GM18520 (cell line): ENCODE results near the gene TIMP2.
"Not testable (repeated sequence)": the region's sequence is repeated elsewhere in the genome, so short reads cannot be mapped to it uniquely, and the experiment has no call there.

Source experiments
- ATAC-seq: cut with Tn5 transposase; IDR thresholded peaks from one replicate; pipeline ENCODE4 v1.9.1; 2021; ENCODE audit not compliant: unreplicated experiment

TIMP2 gene

GRCh38 chr17:78891406-78892061, 33.7 kb downstream of the TIMP2 start:
- ATAC-seq, result no peak

DNA sequence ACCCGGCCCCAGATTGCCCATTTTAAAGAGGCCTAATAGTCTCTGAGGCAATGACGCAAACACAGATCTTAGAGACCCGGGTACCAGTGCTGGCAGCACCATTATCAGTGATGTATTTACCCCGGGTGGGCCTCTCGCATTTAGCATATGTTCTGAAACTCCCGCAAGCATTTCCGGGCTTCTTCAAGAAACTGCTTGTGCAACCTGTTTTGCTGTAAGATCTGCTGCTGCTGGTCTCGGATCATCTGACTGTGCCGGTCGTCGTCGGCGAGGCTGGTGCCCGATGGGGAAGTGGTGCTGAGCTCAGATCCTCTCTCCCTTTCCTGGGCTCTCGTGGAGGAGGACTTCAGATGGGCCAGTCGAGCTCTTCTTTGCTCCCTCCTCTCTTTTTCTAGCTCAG, 34.7 kb downstream of the TIMP2 start:
- ATAC-seq, result no peak

GRCh38 chr17:78890096-78890495, 35.1 kb downstream of the TIMP2 start:
- not testable (repeated sequence) for ATAC-seq

DNA sequence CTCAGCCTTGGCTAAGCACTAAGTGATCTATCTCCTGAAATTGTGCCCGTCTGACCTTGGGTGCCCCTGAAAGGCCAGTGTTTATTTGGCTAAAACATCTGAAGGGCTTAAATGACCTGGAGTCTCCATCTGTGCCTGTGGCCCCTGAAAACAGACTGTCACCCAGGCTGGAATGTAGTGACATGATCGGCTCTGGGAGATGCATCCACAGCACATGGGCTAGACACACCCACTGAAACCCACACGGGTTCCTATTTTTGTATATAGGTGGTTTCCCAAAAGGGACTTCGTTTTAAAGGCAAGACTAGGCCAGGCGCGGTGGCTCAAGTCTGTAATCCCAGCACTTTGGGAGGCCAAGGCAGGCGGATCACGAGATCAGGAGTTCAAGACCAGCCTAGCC, 35.7 kb downstream of the TIMP2 start:
- no peak for ATAC-seq

DNA sequence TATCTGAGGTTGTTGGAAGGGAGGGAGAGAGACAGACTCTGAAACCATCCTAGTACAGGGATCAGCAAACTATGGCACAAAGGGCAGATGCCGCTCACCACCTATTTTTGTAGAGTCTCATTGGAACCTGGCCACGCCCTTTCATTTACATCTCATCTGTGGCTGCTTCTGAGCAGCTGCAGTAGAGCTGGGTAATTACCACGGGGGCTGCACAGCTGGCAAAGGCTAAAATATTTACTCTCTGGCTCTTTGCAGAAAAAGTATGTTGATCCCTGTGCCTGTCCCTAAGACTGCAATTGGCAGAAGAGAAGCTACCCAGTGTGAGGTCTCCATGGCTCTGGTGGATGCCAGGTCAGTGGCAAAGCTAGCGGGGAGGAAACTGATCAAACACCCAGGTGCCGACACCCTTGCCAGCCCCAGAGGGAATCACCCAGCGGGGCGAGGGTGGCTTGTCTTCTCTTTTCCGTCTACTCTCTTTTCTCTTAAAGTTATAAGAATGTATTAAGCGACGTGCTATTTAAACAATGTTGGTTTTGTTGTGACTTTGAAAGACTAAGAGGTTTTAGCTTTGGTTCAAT, 36.2 kb downstream of the TIMP2 start:
- ATAC-seq, result no peak

GRCh38 chr17:78886954-78887353, 38.2 kb downstream of the TIMP2 start:
- no peak for ATAC-seq

DNA sequence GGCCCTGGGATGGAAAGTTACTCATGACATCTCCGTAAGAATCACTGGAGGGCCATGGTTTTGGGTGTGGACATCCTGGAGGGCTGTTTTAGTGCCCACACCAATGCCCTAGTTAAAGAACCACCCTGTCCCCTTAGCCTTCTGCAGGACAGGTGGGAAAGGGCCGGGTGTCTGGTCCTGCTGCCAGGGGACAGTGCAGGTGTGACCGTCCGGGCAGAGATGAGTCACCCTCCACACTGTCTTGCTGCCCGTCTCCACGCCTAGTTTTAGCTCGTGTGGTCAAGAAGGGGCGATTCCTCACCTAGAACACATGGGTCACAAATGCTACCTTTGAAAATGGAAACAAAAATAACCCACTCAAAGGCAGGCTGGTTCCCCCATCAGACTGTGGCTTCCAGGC, 39.2 kb downstream of the TIMP2 start:
- no peak for ATAC-seq

DNA sequence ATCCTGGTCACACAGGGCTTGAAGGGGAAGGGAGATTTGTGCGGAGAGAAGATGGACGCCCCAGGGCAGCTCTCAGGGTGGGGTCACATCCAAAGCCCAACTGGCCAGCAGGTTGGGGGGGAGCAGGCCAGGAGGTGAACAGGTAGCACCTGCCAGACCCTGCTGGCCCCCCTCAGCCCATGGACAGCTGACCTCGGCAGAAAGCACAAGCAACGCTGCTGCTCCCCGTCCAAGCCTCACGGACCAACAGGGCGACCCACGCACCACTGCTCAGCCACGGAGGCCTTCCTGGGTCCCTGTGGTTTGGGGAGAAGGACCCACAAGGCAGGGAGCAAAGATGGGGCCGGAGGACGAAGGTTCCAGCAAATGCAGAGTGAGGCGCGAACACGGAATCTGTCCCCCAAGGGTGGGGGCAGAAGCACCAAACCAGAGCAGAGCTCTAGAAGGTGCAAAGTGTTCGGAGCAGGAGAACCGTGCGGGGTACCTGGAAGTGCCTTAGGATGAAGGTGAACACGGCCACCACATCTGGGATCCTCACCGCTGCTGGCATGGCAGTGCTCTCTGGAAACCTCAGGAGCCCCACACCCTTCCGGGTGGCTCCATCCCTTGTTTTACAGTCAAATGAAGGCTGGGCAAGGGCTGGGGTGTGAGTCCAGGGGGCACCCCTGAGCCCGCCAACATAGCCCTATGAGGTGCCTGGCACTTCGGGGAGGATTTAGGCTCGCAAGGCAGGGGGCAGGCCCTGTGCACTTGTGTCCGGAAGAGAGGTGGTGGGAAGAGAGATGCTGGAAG, 40.1 kb downstream of the TIMP2 start:
- ATAC-seq, result no peak

DNA sequence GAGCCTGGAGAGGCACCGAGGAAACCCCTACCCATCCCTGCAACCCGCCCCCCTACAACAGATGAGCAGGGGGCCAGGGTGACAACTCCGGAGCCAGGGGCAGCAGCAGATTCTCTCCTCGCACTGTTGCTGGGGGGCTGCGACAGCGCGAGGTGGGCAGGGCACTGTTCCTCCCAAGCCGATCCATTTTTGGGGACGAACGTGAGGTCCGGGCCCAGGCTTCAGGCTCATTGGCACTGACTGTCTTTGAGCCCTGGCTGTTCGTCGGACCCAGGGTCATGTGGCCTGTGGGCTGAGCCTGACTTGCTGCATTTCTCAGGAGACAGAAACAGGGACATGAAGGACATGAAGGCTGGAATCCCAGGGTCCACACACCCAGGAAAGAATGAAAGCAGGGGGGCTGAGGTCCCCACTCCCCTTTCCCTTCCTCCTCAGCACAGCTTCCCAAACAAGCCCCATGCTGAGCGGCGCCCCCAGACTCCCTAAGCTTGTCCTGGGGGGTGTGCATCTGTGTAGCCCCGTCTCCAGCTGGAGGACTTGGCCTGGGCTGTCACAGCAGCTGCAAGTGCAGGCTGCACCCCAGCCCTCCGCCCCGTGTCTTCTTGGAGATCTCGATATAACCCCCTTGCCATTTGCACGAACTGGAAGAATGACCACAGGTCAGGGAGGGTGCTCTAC, 40.9 kb downstream of the TIMP2 start:
- no peak for ATAC-seq

GRCh38 chr17:78883533-78884131, 41.6 kb downstream of the TIMP2 start:
- no peak for ATAC-seq

- ATAC-seq, result no peak
Measured at GRCh38 chr17:78883089-78883532, 42.1 kb downstream of the TIMP2 start.

GRCh38 chr17:78882540-78883088, 42.6 kb downstream of the TIMP2 start:
- ATAC-seq, result no peak

GRCh38 chr17:78879635-78880186, 45.5 kb downstream of the TIMP2 start:
- no peak for ATAC-seq

DNA sequence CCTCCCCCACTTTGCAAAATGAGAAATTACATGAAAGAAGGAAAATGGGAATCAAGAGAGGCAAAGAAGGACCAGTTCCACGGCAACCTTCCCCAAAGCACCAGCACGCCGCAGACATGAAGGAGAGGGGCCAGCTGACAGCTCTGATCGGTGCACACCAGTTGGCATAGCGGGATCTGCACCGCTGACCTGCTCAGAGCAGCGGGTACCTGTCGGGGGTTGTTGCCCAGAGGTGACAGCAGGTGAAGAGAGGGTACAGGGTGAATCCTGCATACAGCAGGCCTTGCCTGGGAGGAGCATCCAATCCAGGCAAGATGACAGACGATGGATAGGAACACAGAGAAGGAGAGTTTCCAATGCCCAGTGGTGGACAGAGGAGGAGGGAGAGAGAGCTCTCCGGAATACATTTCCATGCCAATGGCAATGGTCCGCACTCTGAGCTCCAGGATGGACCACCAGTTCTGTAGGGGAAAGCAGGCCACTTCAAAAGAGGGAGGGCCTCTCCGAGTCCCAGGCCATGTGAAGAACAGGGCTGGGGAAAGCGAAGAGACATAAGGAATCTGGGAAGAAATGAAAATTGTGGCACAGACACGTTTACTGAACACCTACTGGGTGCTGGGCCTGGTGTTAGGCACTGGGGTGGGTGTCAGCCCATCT, 46.2 kb downstream of the TIMP2 start:
- no peak for ATAC-seq

GRCh38 chr17:78878261-78878660, 46.9 kb downstream of the TIMP2 start:
- no peak for ATAC-seq

DNA sequence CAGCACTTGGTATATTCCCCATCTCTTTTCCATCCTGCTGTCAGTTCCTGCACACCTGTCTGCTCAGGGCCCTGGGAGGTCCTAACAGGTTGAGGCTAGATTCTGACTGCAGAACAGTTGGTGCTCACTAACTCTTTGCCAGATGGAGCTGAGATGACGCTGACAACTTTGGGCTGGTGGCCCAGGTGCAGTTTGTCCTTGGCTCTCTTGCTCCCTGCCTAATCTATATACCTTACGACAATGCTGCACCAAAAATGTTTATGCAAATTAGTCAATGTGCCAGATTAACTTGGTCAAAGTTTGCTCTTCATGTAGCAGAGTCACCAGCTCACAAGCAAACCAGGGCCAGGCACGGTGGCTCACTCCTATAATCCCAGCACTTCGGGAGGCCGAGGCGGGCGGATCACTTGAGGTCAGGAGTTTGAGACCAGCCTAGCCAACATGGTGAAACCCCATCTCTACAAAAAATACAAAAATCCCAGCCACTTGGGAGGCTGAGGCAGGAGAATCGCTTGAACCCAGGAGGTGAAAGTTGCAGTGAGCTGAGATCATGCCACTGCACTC, 48.2 kb downstream of the TIMP2 start:
- not testable (repeated sequence) for ATAC-seq

GRCh38 chr17:78876094-78876597, 49.0 kb downstream of the TIMP2 start:
- ATAC-seq, result no peak

GRCh38 chr17:78875363-78876093, 49.7 kb downstream of the TIMP2 start:
- no peak for ATAC-seq
